GM12878 (cell line): ENCODE data around the gene SORBS1.

ENCODE experiments used
- CBX5 ChIP-seq: sonication (generic); IDR thresholded peaks from 2 replicates; pipeline ENCODE4 v1.6.1; 2016; ENCODE audit warnings: low read depth, moderate library complexity, mild to moderate bottlenecking, inconsistent platforms
- CEBPB ChIP-seq, 2 experiments: fragments of 150-350 bp in 1 of 2; IDR thresholded peaks; 2 replicates each; pipeline ENCODE4 v1.6.1; 2012 to 2014; ENCODE audit warnings: low read depth in 2 of 2, low read length in 2 of 2, borderline replicate concordance in 1 of 2, inconsistent platforms in 1 of 2
- CTCF ChIP-seq, 3 experiments: IDR thresholded peaks in 2 of 3; conservative IDR thresholded peaks in 1 of 3; 2 replicates each; pipeline ENCODE4 v1.5.1; 2011; ENCODE audit warnings: low read depth in 3 of 3, low read length in 3 of 3, mild to moderate bottlenecking in 3 of 3, control low read depth in 2 of 3, moderate library complexity in 2 of 3, inconsistent platforms in 1 of 3, mixed read lengths in 1 of 3; ENCODE audit not compliant: control insufficient read depth in 2 of 3, insufficient read depth in 1 of 3; ENCODE audit errors: extremely low read depth in 1 of 3
- KAT2A ChIP-seq: conservative IDR thresholded peaks from 2 replicates; pipeline ENCODE4 v1.6.1; 2011; ENCODE audit warnings: low read depth, low read length; ENCODE audit not compliant: control insufficient read depth
- POLR2A ChIP-seq: IDR thresholded peaks from 2 replicates; pipeline ENCODE4 v1.6.1; 2011; ENCODE audit warnings: low read depth, mild to moderate bottlenecking, low read length
- SIN3A ChIP-seq: IDR thresholded peaks from 2 replicates; pipeline ENCODE4 v1.6.1; 2012; ENCODE audit warnings: low read depth, low read length, improper control_type of control experiment
- TF ChIP-seq, protein P1 (sequence below): IDR thresholded peaks from 2 replicates; pipeline ENCODE4 v1.6.1; 2011; ENCODE audit warnings: mild to moderate bottlenecking, low read depth, low read length, moderate library complexity; ENCODE audit not compliant: insufficient replicate concordance

GRCh38 chr10:95334805-95335144 is 226.4 kb downstream of the SORBS1 start:
- TF ChIP-seq CBX5: no peak
- TF ChIP-seq, protein P1, sequence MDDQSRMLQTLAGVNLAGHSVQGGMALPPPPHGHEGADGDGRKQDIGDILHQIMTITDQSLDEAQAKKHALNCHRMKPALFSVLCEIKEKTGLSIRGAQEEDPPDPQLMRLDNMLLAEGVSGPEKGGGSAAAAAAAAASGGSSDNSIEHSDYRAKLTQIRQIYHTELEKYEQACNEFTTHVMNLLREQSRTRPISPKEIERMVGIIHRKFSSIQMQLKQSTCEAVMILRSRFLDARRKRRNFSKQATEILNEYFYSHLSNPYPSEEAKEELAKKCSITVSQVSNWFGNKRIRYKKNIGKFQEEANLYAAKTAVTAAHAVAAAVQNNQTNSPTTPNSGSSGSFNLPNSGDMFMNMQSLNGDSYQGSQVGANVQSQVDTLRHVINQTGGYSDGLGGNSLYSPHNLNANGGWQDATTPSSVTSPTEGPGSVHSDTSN: no peak
- no peak for TF ChIP-seq KAT2A
- no peak for TF ChIP-seq SIN3A
- no peak for TF ChIP-seq POLR2A
- TF ChIP-seq CTCF (IDR thresholded peaks at IDR 0.05 in 2 of 3, conservative IDR thresholded peaks at IDR 0.05 in 1 of 3; ENCODE audit: control insufficient read depth in 2 of 3, extremely low read depth in 1 of 3, insufficient read depth in 1 of 3, low read depth in 3 of 3, low read length in 3 of 3): no peak
- TF ChIP-seq CEBPB (IDR thresholded peaks at IDR 0.05; ENCODE audit: borderline replicate concordance in 1 of 2, low read depth in 2 of 2, low read length in 2 of 2): no peak
